NCI-H2227 (cell line): ENCODE measurements around the gene MSANTD2.

Experiments used
- DNase-seq: peaks from one replicate; lab custom pipeline; 2025; ENCODE audit not compliant: unreplicated experiment; lab: John Stamatoyannopoulos, UW

Gene MSANTD2

GRCh38 chr11:124739479-124740276, 60.5 kb downstream of the MSANTD2 start, which contains the start of gene NRGN:
NRGN (plus strand) TSS chr11:124739942; CDS start chr11:124740085, 143 bp downstream.
- DNase-seq: peak; percentile 94

- no peak for DNase-seq
These were observed 61.3 kb downstream of the MSANTD2 start for GRCh38 chr11:124738713-124739478.

- DNase-seq: no peak
These were observed 62.4 kb downstream of the MSANTD2 start for GRCh38 chr11:124737638-124738305.

GRCh38 chr11:124736736-124737135, 63.5 kb downstream of the MSANTD2 start:
- no peak for DNase-seq

GRCh38 chr11:124732230-124732629, 68.0 kb downstream of the MSANTD2 start:
- DNase-seq: no peak

GRCh38 chr11:124729571-124729970, 70.6 kb downstream of the MSANTD2 start:
- DNase-seq: no peak

GRCh38 chr11:124728134-124728533, 72.1 kb downstream of the MSANTD2 start:
- no peak for DNase-seq

GRCh38 chr11:124727474-124727873, 72.7 kb downstream of the MSANTD2 start:
- no peak for DNase-seq

GRCh38 chr11:124725719-124726105, 74.5 kb downstream of the MSANTD2 start:
- no peak for DNase-seq

GRCh38 chr11:124724979-124725718, 75.1 kb downstream of the MSANTD2 start:
- DNase-seq: no peak

- no peak for DNase-seq
These were observed 78.0 kb downstream of the MSANTD2 start for GRCh38 chr11:124722176-124722575.

- DNase-seq: no peak
These were observed 80.7 kb downstream of the MSANTD2 start for GRCh38 chr11:124719534-124719933.

GRCh38 chr11:124718801-124719200, 81.4 kb downstream of the MSANTD2 start:
- DNase-seq: no peak

GRCh38 chr11:124717786-124718651, 82.2 kb downstream of the MSANTD2 start:
- DNase-seq: peak; percentile 17

- no peak for DNase-seq
These were observed 82.8 kb downstream of the MSANTD2 start for GRCh38 chr11:124717421-124717785.

- no peak for DNase-seq
These were observed 83.6 kb downstream of the MSANTD2 start for GRCh38 chr11:124716591-124716990.
